GM12878 (cell line): ENCODE data around the gene CA6. TPM values are rescaled to one million over a fixed set of nuclear protein-coding genes. Genes with fewer than 3 reads are reported as not detected.

Experiments
- ATAC-seq: fragments of 200-7000 bp; cut with Tn5 transposase; 3 replicates; pipeline ENCODE4 v1.9.1; 2020; ENCODE audit warnings: mild to moderate bottlenecking, moderate library complexity
- BruUV-seq: library from RNA; stranded (reverse); fragments of 400-500 nt; replicated peaks from 2 replicates; lab custom pipeline; 2021; lab: Mats Ljungman, UMichigan
- CTCF ChIA-PET: fragments of 300-600 bp; sonication (Branson Sonifier 250); formaldehyde crosslinking; extraction: SDS; loops from one replicate; lab custom pipeline; 2021; ENCODE audit warnings: inconsistent platforms; lab: Yijun Ruan, JAX
- POLR2A ChIA-PET: fragments of 350-600 bp; formaldehyde crosslinking; extraction: SDS; loops from one replicate; lab custom pipeline; 2021; ENCODE audit warnings: inconsistent platforms; lab: Charles Lee
- RAD21 ChIA-PET: fragments of 300-600 bp; sonication (Branson Sonifier 250); formaldehyde crosslinking; loops from one replicate; lab custom pipeline; 2023; ENCODE audit warnings: antibody characterized with exemption; ENCODE audit not compliant: unreplicated experiment; lab: Charles Lee
- SMC1A ChIA-PET: fragments of 300-600 bp; sonication (Branson Sonifier 250); formaldehyde crosslinking; loops from one replicate; lab custom pipeline; 2023; ENCODE audit not compliant: unreplicated experiment, uncharacterized antibody; lab: Charles Lee
- DNase-seq: peaks from one replicate; pipeline ENCODE4 v3.0.0-alpha.2; 2011; ENCODE audit warnings: low read depth, low spot score
- FAIRE-seq: peaks from 3 replicates; lab custom pipeline; 2011; peaks lifted over from hg19 to GRCh38; lab: Jason Lieb, UNC
- H2AFZ ChIP-seq: 2 replicates; pipeline ENCODE4 v1.6.0; 2011; ENCODE audit warnings: low read depth, low read length, control low read depth; ENCODE audit not compliant: control insufficient read depth
- H3K27ac ChIP-seq: 2 replicates; pipeline ENCODE4 v1.5.1; 2011; ENCODE audit warnings: control low read depth; ENCODE audit not compliant: control insufficient read depth, insufficient read depth
- H3K27me3 ChIP-seq, 2 experiments: replicated peaks in 1 of 2; 2 replicates each; pipeline versions ENCODE4 v1.6.0 to v1.6.1; 2011; ENCODE audit warnings: low read length in 1 of 2; ENCODE audit not compliant: control insufficient read depth in 2 of 2, insufficient read depth in 2 of 2
- H3K36me3 ChIP-seq, 2 experiments: 2 replicates each; pipeline ENCODE4 v1.5.1; 2011; ENCODE audit warnings: low read length in 1 of 2; ENCODE audit not compliant: control insufficient read depth in 2 of 2, insufficient read depth in 2 of 2
- H3K4me1 ChIP-seq: 2 replicates; pipeline ENCODE4 v1.6.1; 2011; ENCODE audit warnings: mild to moderate bottlenecking, low read length, moderate library complexity, mixed read lengths; ENCODE audit not compliant: control insufficient read depth, insufficient read depth
- H3K4me2 ChIP-seq: 2 replicates; pipeline ENCODE4 v1.6.0; 2011; ENCODE audit warnings: control low read depth; ENCODE audit not compliant: control insufficient read depth, insufficient read depth
- H3K4me3 ChIP-seq: fragments of 200-600 bp; sonication (generic); 2 replicates; pipeline ENCODE4 v1.5.1; 2016
- H3K79me2 ChIP-seq: 2 replicates; pipeline ENCODE4 v1.6.0; 2011; ENCODE audit warnings: low read length; ENCODE audit not compliant: control insufficient read depth, insufficient read depth
- H3K9ac ChIP-seq: 2 replicates; pipeline ENCODE4 v1.8.0; 2011; ENCODE audit warnings: low read length, control low read depth, mixed read lengths; ENCODE audit not compliant: control insufficient read depth, insufficient read depth
- H3K9me3 ChIP-seq: replicated peaks from 3 replicates; pipeline ENCODE4 v1.5.1; 2011; ENCODE audit warnings: mild to moderate bottlenecking, low read length; ENCODE audit not compliant: control insufficient read depth, insufficient read depth
- H4K20me1 ChIP-seq: 2 replicates; pipeline ENCODE4 v1.6.0; 2011; ENCODE audit not compliant: control insufficient read depth, insufficient read depth
- BRCA1 ChIP-seq: IDR thresholded peaks from 2 replicates; pipeline ENCODE4 v1.6.1; 2011; ENCODE audit warnings: low read depth, low read length, improper control_type of control experiment
- CHD1 ChIP-seq: IDR thresholded peaks from 2 replicates; pipeline ENCODE4 v1.6.1; 2012; ENCODE audit warnings: low read depth, low read length, improper control_type of control experiment
- E2F8 ChIP-seq: fragments of 450-650 bp; IDR thresholded peaks from 2 replicates; pipeline ENCODE4 v1.6.1; 2018; ENCODE audit warnings: mild to moderate bottlenecking, low read depth, moderate library complexity; ENCODE audit not compliant: partially characterized antibody
- HDAC2 ChIP-seq: fragments of 200-600 bp; sonication (generic); IDR thresholded peaks from 2 replicates; pipeline ENCODE4 v1.6.1; 2017
- IKZF1 ChIP-seq: fragments of 450-650 bp; conservative IDR thresholded peaks from 2 replicates; pipeline ENCODE4 v1.6.1; 2017; ENCODE audit warnings: antibody characterized with exemption, mild to moderate bottlenecking
- IKZF2 ChIP-seq, 2 experiments: fragments of 450-650 bp; IDR thresholded peaks; 2 replicates each; pipeline ENCODE4 v1.6.1; 2017; ENCODE audit warnings: mild to moderate bottlenecking in 2 of 2, moderate library complexity in 2 of 2
- NBN ChIP-seq: fragments of 450-650 bp; IDR thresholded peaks from 2 replicates; pipeline ENCODE4 v1.6.1; 2016
- NFYB ChIP-seq: IDR thresholded peaks from 2 replicates; pipeline ENCODE4 v1.6.1; 2011; ENCODE audit warnings: low read depth, mild to moderate bottlenecking, low read length, improper control_type of control experiment, moderate library complexity; ENCODE audit not compliant: insufficient read depth
- PML ChIP-seq: IDR thresholded peaks from 2 replicates; pipeline ENCODE4 v1.6.1; 2012; ENCODE audit warnings: low read length, inconsistent platforms
- REST ChIP-seq: IDR thresholded peaks from 2 replicates; pipeline ENCODE4 v1.6.1; 2012; ENCODE audit warnings: mild to moderate bottlenecking, low read depth, low read length
- WGBS: methylation state at CpG from one replicate; pipeline ENCODE4 v1.1.6; 2016; ENCODE audit warnings: low lambda C conversion rate; ENCODE audit not compliant: insufficient replicate concordance, insufficient coverage; ENCODE audit errors: missing lambda C conversion rate; 5-methylcytosine and 5-hydroxymethylcytosine counted together
- in situ Hi-C: fragments of 300-500 bp; cut with MboI; formaldehyde crosslinking; loops from 9 replicates; pipeline ENCODE4 v1.14.3; 2018; ENCODE audit warnings: mixed read lengths
- intact Hi-C: fragments of 100-400 bp; cut with micrococcal nuclease; formaldehyde crosslinking; loops from one replicate; pipeline ENCODE4 v1.14.2; 2022; ENCODE audit not compliant: unreplicated experiment
- polyA plus RNA-seq, 11 experiments: library from polyadenylated mRNA; depleted of rRNA in 4 of 11; unstranded in 6 of 11; stranded (reverse) in 5 of 11; fragments of >200 nt; fragmentation: Nextera tagmentation in 4 of 11; fragmentation: Illumina TruSeq in 1 of 11; extraction: Ambion mirVana in 4 of 11; extraction: Trizol in 1 of 11; gene quantifications; 1 replicate in 1 of 11; 2 replicates in 10 of 11; pipeline versions ENCODE4 v1.2.1 to v1.2.3, GENCODE V29; 2011 to 2016; ENCODE audit warnings: inconsistent platforms in 2 of 11, missing spikeins in 2 of 11, low read depth in 1 of 11
- total RNA-seq, 4 experiments: library from RNA; depleted of rRNA in 3 of 4; stranded (reverse); fragments of >200 nt in 3 of 4; fragmentation: Illumina TruSeq in 1 of 4; extraction: Trizol in 1 of 4; gene quantifications; 2 replicates each; pipeline versions ENCODE4 v1.2.1 to v1.2.3, GENCODE V29; 2013 to 2021
- TF ChIP-seq, protein P1 (sequence below): fragments of 450-650 bp; IDR thresholded peaks from 2 replicates; pipeline ENCODE4 v1.6.1; 2017; ENCODE audit warnings: mild to moderate bottlenecking
- TF ChIP-seq, protein P2 (sequence below): IDR thresholded peaks from 2 replicates; pipeline ENCODE4 v1.6.1; 2012; ENCODE audit warnings: low read depth, low read length, improper control_type of control experiment

The CA6 gene
- total and polyA plus RNA-seq, 10 of the 15 experiments (the other 5 are each of a cell fraction or from before 2014, with no cell fraction given), result not detected

GRCh38 chr1:8969937-8970336, 24.3 kb downstream of the CA6 start:
- TF ChIP-seq CHD1 (no peak), IKZF2 (IDR thresholded peaks at IDR 0.05) (no peak), BRCA1 (no peak), PML (no peak), IKZF1 (no peak), NFYB (no peak), REST (no peak), HDAC2 (no peak), NBN (no peak), E2F8 (no peak)
- TF ChIP-seq, protein P1, sequence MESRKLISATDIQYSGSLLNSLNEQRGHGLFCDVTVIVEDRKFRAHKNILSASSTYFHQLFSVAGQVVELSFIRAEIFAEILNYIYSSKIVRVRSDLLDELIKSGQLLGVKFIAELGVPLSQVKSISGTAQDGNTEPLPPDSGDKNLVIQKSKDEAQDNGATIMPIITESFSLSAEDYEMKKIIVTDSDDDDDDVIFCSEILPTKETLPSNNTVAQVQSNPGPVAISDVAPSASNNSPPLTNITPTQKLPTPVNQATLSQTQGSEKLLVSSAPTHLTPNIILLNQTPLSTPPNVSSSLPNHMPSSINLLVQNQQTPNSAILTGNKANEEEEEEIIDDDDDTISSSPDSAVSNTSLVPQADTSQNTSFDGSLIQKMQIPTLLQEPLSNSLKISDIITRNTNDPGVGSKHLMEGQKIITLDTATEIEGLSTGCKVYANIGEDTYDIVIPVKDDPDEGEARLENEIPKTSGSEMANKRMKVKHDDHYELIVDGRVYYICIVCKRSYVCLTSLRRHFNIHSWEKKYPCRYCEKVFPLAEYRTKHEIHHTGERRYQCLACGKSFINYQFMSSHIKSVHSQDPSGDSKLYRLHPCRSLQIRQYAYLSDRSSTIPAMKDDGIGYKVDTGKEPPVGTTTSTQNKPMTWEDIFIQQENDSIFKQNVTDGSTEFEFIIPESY, result no peak
- TF ChIP-seq, protein P2, sequence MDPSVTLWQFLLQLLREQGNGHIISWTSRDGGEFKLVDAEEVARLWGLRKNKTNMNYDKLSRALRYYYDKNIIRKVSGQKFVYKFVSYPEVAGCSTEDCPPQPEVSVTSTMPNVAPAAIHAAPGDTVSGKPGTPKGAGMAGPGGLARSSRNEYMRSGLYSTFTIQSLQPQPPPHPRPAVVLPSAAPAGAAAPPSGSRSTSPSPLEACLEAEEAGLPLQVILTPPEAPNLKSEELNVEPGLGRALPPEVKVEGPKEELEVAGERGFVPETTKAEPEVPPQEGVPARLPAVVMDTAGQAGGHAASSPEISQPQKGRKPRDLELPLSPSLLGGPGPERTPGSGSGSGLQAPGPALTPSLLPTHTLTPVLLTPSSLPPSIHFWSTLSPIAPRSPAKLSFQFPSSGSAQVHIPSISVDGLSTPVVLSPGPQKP, result no peak
- no peaks in the 10 kb centered on the region for H3K9me3 ChIP-seq
- 57% methylated on average over 5 of the region's 7 CpGs for WGBS
- ChIA-PET POLR2A (interaction anchor here (0.7 kb wide), 1 partner anchor 72 kb away, joined by 5 read pairs; no protein-coding TSS in a partner anchor), RAD21 (no interaction called here), CTCF (interaction anchor here (0.7 kb wide), 1 partner anchor 109 kb away, joined by 4 read pairs; no protein-coding TSS in a partner anchor), SMC1A (no interaction called here)
- no peak overlapping the region for H3K4me2 ChIP-seq
- no peak overlapping the region for H3K9ac ChIP-seq
- no peaks in the 10 kb centered on the region for H3K79me2 ChIP-seq
- H2AFZ ChIP-seq, result no peak overlapping the region
- H3K36me3 ChIP-seq, result no peaks in the 10 kb centered on the region
- DNase-seq (no peak), ATAC-seq (no peak), FAIRE-seq (no peak)
- no peak overlapping the region for H3K4me3 ChIP-seq
- H3K27me3 ChIP-seq, result no peaks in the 10 kb centered on the region
- H3K4me1 ChIP-seq, result peaks cover 3% of the 10 kb centered on the region
- in situ Hi-C loops (no loop called here), intact Hi-C loops (no loop called here)
- H4K20me1 ChIP-seq, result no peaks in the 10 kb centered on the region
- H3K27ac ChIP-seq, result no peak overlapping the region
- BruUV-seq, result no TSS peak
